ENCODE measurements around the gene B4GALNT2.

The B4GALNT2 gene

DNA sequence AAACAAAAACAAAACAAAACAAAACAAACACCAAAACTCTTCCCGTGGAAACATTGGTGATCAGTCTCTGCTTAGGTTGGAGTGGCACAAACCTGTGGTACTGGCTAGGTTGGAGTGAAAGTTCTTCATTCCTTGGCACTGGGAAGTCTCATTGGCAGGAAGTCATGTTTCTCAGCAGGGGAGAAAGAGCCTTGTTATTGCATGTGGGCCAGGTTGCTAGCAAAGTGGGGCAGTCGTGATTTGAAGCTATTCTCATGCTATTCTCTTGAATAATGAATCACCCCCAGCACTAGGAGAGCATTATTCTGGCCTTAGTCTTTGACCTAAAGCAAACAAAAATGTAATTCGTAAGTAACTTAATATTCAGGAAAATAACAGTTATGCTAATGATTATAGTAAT, 24.3 kb upstream of the B4GALNT2 start:
- peak; percentile 66 for DNase-seq (ENCODE audit: low read depth)
- no peak overlapping the region for H3K4me3 ChIP-seq (ENCODE audit: low read length)
- TF ChIP-seq CTCF (conservative IDR thresholded peaks at IDR 0.05; ENCODE audit: low read length): no peak

DNA sequence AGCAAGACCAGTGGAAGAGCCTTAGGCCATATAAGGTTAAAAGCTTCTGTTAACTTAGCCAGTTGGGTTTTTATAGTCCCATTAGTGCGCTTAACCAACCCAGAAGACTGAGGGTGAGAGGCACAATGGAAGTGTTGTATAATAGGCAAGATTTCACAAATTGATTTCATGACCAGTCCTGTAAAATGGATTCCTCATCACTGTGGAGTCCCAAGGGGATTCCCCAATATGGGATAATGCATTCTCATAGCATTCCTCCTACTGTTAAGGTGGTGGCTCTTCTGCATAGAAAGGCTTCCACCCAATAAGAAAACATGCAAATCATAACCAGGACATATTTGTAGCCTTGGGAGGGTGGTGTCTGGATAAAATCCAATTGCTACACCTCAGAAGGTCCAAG, 22.1 kb upstream of the B4GALNT2 start:
- no peak for TF ChIP-seq CTCF (conservative IDR thresholded peaks at IDR 0.05; ENCODE audit: low read length)
- DNase-seq (ENCODE audit: low read depth): no peak
- H3K4me3 ChIP-seq (ENCODE audit: low read length): no peak overlapping the region

DNA sequence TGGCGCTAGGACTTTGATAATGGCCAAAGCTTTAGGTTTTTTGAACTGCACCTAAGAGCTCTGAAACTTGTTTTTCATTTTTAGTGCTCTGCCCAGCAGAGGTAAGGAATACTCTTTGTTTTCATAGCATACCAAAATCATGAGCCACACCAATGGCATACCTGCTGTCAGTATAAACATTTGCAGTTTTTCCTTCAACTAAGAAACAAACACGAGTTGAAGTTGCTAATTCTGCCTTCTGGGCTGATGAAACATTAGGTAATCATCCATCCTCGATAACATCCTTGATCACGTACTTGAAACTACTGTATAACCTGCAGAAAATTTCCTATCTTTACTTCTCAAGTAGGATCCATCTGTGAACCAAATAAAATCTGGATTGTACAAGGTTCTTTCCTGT, 20.6 kb upstream of the B4GALNT2 start:
- no peak for TF ChIP-seq CTCF (conservative IDR thresholded peaks at IDR 0.05; ENCODE audit: low read length)
- no peak for DNase-seq (ENCODE audit: low read depth)
- no peak overlapping the region for H3K4me3 ChIP-seq (ENCODE audit: low read length)

DNA sequence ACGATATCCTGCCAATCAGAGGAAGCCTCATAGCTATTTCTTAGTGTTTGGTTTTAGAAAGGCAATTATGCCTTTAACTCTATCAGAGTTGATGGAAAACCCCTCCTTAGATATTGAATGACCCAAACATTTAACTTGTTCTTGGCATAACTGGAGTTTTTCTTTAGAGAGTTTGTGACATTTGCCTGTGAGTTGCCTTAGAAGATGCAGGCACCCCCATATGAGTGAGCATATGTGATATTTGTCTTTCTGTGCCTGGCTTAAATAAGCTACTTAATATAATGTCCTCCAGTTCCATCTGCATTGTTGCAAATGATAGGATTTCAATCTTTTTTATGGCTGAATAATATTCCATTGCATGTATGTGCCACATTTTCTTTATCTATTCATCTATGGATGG, 19.6 kb upstream of the B4GALNT2 start:
- no peak overlapping the region for H3K4me3 ChIP-seq (ENCODE audit: low read length)
- no peak for DNase-seq (ENCODE audit: low read depth)
- no peak for TF ChIP-seq CTCF (conservative IDR thresholded peaks at IDR 0.05; ENCODE audit: low read length)

DNA sequence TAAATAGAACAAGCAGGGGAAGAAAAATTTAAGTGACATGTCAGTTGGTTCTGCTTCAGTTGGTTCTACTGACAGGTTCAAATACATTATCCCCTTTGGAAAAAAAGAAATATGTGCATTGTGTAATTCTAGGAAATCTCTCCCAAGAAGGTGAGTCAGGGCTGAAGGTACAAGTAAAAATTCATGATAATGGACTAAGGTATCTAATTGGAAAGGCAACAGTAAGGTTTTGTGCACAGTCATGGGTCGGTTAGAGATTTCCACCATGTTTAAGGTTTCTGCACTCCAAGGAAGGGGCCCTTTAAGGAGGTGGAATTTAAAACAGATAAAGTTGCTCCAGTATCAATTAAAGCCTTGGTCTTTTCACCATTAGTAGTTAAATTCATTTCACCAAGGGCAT, 17.9 kb upstream of the B4GALNT2 start:
- TF ChIP-seq CTCF (conservative IDR thresholded peaks at IDR 0.05; ENCODE audit: low read length): no peak
- no peak overlapping the region for H3K4me3 ChIP-seq (ENCODE audit: low read length)
- no peak for DNase-seq (ENCODE audit: low read depth)

- no peak for DNase-seq (ENCODE audit: low read depth)
- no peak overlapping the region for H3K4me3 ChIP-seq (ENCODE audit: low read length)
- no peak for TF ChIP-seq CTCF (conservative IDR thresholded peaks at IDR 0.05; ENCODE audit: low read length)
These were observed 14.9 kb upstream of the B4GALNT2 start for GRCh38 chr17:49117587-49118230.

GRCh38 chr17:49120166-49120565, 12.4 kb upstream of the B4GALNT2 start:
- no peak overlapping the region for H3K4me3 ChIP-seq (ENCODE audit: low read length)
- no peak for DNase-seq (ENCODE audit: low read depth)
- no peak for TF ChIP-seq CTCF (conservative IDR thresholded peaks at IDR 0.05; ENCODE audit: low read length)
